Activated B cell treated with CpG ODN at 0.5 μM for 24 hours (primary cell): ENCODE data around the gene DEFB132. TPM values are rescaled to one million over a fixed set of nuclear protein-coding genes. Genes with fewer than 3 reads are reported as not detected.

Experiments used
- ATAC-seq: fragments of 200-7000 bp; cut with Tn5 transposase; one replicate; pipeline ENCODE4 v1.10.0; 2021; ENCODE audit warnings: low read depth, mild to moderate bottlenecking, moderate library complexity
- CTCF ChIA-PET: fragments of 350-600 bp; sonication (Branson Sonifier 250); formaldehyde crosslinking; loops from one replicate; lab custom pipeline; 2021; ENCODE audit warnings: antibody characterized with exemption; lab: Charles Lee
- POLR2A ChIA-PET: fragments of 350-600 bp; sonication (Branson Sonifier 250); formaldehyde crosslinking; loops from one replicate; lab custom pipeline; 2021; ENCODE audit warnings: antibody characterized with exemption; lab: Charles Lee
- DNase-seq: peaks from one replicate; pipeline ENCODE4 v3.0.0; 2022
- H3K27ac Mint-ChIP-seq: one replicate; pipeline ENCODE4 v1.8.0; 2020; ENCODE audit warnings: mixed read lengths
- H3K27me3 Mint-ChIP-seq: one replicate; pipeline ENCODE4 v1.8.0; 2021; ENCODE audit warnings: mixed read lengths
- H3K36me3 Mint-ChIP-seq: one replicate; pipeline ENCODE4 v1.8.0; 2021; ENCODE audit warnings: low read depth, mixed read lengths
- H3K4me1 Mint-ChIP-seq: one replicate; pipeline ENCODE4 v1.8.0; 2021; ENCODE audit warnings: mixed read lengths
- H3K4me3 Mint-ChIP-seq: one replicate; pipeline ENCODE4 v1.8.0; 2020; ENCODE audit warnings: mild to moderate bottlenecking, mixed read lengths
- H3K9me3 Mint-ChIP-seq: one replicate; pipeline ENCODE4 v1.8.0; 2020; ENCODE audit warnings: mixed read lengths
- intact Hi-C: fragments of 100-400 bp; cut with micrococcal nuclease; formaldehyde crosslinking; loops from one replicate; pipeline ENCODE4 v1.15.1; 2024
- total RNA-seq: library from RNA; stranded (reverse); gene quantifications from 2 replicates; pipeline ENCODE4 v1.2.3, GENCODE V29; 2022
- TF ChIP-seq, protein P1 (sequence below): fragments of 200-600 bp; IDR thresholded peaks from one replicate; pipeline ENCODE4 v1.8.0; 2022; ENCODE audit warnings: antibody characterized with exemption, mild to moderate bottlenecking

Gene DEFB132
- total RNA-seq, 1 donor from 2014 or later: not detected

DNA sequence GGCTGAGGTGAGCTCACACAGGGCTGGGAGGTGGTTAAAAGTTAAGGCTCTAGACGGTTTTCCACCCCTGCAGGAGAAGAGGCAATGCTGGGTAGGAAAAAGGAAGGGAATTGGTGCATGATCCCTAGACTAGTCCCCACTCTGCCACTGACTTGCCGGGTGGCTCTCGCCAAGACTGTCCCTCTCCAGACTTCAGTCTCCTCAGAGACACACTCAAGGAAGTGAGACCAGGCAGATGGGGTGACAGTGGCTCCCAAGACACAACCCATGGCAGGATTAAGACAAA lies 19.9 kb downstream of the DEFB132 start:
- intact Hi-C loops: no loop called here
- Mint-ChIP-seq H3K36me3 (peaks cover 15% of the 10 kb centered on the region), H3K4me3 (no peak overlapping the region), H3K27ac (no peak overlapping the region), H3K27me3 (no peaks in the 10 kb centered on the region), H3K9me3 (no peaks in the 10 kb centered on the region), H3K4me1 (peaks cover 1% of the 10 kb centered on the region)
- ATAC-seq (no peak), DNase-seq (no peak)
- ChIA-PET POLR2A (no interaction called here), CTCF (no interaction called here)
- TF ChIP-seq, protein P1, sequence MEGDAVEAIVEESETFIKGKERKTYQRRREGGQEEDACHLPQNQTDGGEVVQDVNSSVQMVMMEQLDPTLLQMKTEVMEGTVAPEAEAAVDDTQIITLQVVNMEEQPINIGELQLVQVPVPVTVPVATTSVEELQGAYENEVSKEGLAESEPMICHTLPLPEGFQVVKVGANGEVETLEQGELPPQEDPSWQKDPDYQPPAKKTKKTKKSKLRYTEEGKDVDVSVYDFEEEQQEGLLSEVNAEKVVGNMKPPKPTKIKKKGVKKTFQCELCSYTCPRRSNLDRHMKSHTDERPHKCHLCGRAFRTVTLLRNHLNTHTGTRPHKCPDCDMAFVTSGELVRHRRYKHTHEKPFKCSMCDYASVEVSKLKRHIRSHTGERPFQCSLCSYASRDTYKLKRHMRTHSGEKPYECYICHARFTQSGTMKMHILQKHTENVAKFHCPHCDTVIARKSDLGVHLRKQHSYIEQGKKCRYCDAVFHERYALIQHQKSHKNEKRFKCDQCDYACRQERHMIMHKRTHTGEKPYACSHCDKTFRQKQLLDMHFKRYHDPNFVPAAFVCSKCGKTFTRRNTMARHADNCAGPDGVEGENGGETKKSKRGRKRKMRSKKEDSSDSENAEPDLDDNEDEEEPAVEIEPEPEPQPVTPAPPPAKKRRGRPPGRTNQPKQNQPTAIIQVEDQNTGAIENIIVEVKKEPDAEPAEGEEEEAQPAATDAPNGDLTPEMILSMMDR: no peak

DNA sequence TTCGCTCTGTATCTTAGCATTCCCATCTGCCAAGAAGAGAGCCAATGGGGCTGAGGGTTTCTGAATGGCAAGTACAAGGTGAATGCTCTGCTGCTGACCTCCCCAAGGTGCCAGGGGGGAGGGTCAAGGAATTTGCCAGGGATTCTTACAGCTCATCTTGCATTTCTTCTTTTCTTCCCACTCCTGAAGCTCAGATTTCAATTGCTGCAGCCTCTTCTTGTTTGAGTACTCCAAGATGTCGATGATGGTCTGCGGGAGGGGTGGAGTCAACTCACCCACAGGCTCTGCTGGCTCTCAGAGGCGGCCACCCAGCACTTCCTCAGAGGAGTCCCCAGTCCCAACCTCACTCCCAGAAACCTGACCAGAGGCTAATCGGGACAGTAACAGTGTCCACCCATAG lies 20.7 kb downstream of the DEFB132 start:
- no peak overlapping the region for H3K27ac Mint-ChIP-seq
- ChIA-PET POLR2A (no interaction called here), CTCF (interaction anchor here (1.4 kb wide), 1 partner anchor 12 kb away, joined by 4 read pairs; no protein-coding TSS in a partner anchor)
- no peak for ATAC-seq
- no peak for DNase-seq
- peaks cover 15% of the 10 kb centered on the region for H3K36me3 Mint-ChIP-seq
- H3K27me3 Mint-ChIP-seq: no peaks in the 10 kb centered on the region
- no peaks in the 10 kb centered on the region for H3K9me3 Mint-ChIP-seq
- no peak overlapping the region for H3K4me3 Mint-ChIP-seq
- TF ChIP-seq, protein P1: no peak
- peaks cover 1% of the 10 kb centered on the region for H3K4me1 Mint-ChIP-seq
- intact Hi-C loops: no loop called here

DNA sequence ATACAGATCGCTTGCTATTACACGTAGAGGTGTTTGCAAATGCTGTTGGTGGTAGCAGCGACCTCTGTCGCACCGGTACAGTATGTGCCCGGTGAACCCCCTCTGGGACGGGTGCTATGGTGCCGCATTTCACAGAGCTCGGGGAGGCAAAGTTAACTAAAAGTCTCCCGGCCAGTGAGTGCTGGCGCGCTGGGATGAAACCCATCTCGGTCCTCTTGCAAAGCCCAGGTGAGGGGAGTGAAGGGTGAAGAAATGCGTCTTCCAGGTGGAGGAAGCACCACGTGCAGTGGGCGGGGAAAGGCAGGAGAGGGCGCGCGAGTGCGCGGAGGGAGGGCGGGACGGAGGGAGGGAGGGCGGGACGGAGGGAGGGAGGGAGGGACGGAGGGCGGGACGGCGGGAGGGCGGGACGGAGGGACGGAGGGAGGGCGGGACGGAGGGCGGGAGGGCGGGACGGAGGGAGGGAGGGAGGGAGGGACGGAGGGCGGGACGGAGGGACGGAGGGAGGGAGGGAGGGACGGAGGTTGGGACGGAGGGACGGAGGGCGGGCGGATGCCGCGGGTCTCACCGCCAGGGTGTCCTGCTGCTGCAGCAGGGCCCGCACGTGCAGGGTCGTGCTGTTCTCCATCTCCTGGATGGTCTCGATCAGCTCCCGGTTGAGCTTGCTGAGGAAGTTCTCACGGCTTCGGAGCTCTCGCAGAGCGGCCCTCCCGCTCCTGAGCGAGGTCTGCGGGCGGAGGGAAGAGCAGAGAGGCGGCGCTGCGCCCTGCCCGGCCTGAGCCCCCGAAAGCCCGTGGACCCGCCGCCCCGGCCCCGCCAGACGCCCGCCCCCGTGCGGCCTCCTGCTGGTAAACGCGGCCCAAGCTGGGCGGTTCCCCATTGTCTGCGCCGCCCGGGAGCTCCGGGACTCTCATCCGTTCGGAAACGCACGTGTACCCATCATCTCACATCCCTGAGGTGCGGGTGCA lies 21.4 kb downstream of the DEFB132 start:
- no peak for DNase-seq
- peaks cover 1% of the 10 kb centered on the region for H3K4me1 Mint-ChIP-seq
- H3K36me3 Mint-ChIP-seq: peaks cover 15% of the 10 kb centered on the region
- ChIA-PET POLR2A (no interaction called here), CTCF (interaction anchor here (1.4 kb wide), 1 partner anchor 12 kb away, joined by 4 read pairs; no protein-coding TSS in a partner anchor)
- H3K27me3 Mint-ChIP-seq: no peaks in the 10 kb centered on the region
- no peak overlapping the region for H3K27ac Mint-ChIP-seq
- TF ChIP-seq, protein P1: no peak
- no peak for ATAC-seq
- H3K4me3 Mint-ChIP-seq: no peak overlapping the region
- intact Hi-C loops: no loop called here
- H3K9me3 Mint-ChIP-seq: no peaks in the 10 kb centered on the region

DNA sequence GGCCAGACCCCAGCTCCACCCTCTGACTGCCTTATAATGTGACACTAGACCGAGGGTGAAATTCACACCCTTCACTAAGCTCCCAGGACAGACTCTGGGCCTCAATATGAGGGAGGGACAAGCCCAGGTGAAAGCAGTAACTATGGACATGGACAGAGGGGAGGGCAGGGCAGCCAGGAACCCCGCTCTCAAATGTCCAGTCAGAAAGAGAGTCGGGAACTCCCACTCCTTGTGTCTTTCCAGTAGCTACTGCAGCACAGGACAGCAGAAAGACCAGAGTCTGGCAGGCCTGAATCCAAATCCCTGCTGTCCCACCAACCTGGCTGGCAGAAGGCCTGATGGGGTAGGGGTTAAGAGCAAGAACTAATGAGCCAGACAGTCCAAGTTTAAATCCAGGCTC lies 26.6 kb downstream of the DEFB132 start:
- H3K36me3 Mint-ChIP-seq: peaks cover 4% of the 10 kb centered on the region
- ChIA-PET CTCF (no interaction called here), POLR2A (no interaction called here)
- no peaks in the 10 kb centered on the region for H3K4me1 Mint-ChIP-seq
- ATAC-seq: no peak
- no peaks in the 10 kb centered on the region for H3K9me3 Mint-ChIP-seq
- TF ChIP-seq, protein P1: no peak
- intact Hi-C loops: no loop called here
- no peak for DNase-seq
- no peak overlapping the region for H3K27ac Mint-ChIP-seq
- no peak overlapping the region for H3K4me3 Mint-ChIP-seq
- no peaks in the 10 kb centered on the region for H3K27me3 Mint-ChIP-seq

DNA sequence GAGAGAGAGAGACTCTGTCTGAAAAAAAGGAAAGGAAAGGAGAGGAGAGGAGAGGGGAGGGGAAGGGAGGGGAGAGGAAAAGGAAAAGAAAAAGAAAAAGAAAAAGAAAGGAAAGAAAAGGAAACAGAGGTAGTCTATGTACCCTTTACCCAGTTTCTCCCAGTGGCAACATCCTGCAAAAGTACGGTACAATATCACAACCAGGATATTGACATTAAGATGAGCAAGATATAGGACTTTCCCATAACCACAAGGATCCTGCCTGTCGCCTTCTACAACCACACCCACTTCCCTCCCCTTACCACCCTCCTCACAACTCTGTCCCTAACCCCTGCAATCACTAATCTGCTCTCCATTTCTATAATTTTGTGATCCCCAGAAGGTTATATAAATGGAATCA lies 29.0 kb downstream of the DEFB132 start:
- no peaks in the 10 kb centered on the region for H3K9me3 Mint-ChIP-seq
- POLR2A ChIA-PET: no interaction called here
- CTCF ChIA-PET: no interaction called here
- H3K36me3 Mint-ChIP-seq: no peaks in the 10 kb centered on the region
- peaks cover 6% of the 10 kb centered on the region for H3K4me1 Mint-ChIP-seq
- no peak for ATAC-seq
- H3K27me3 Mint-ChIP-seq: no peaks in the 10 kb centered on the region
- no peak overlapping the region for H3K4me3 Mint-ChIP-seq
- TF ChIP-seq, protein P1: no peak
- no peak overlapping the region for H3K27ac Mint-ChIP-seq
- intact Hi-C loops: no loop called here
- DNase-seq: no peak
